ENCODE measurements around the gene FHIT. TPM values are rescaled to one million over a fixed set of nuclear protein-coding genes. Genes with fewer than 3 reads are reported as not detected.

Gene FHIT
- total and polyA plus RNA-seq, 10 of the 15 experiments (the other 5 are each of a cell fraction or from before 2014, with no cell fraction given) = 4.2 to 14.9 (median 9.4) TPM

DNA sequence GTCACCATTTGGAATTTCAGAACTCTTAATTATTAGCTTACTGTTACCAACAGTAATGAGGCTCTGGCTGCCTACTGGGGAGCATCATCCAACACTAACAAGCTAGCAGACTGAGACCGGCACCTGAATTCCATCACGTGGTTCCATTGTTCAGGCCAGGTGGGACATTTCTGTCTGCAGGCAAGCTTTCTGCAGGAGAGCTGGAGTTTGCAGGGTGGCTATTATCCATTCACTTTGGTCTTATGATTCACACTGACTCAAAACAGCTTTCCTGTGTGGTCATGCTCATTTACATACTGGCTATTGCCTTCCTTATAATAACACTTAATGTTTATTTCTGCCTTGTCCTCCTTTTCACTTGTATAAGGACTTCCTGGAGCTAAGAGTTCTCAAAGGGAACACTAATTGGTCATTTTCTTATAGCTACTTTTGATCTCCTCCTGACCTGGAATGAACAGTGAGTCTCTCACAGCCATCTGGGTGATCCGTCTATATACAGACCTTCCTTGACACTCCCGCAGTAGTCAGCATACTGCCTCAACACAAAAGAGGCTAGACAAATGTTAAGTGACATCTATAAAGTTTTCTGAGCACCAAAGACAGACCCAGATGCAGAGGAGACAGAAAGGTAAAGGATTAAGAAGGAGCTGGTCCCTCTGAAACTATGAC, 695.4 kb downstream of the FHIT start (continued):
- TF ChIP-seq ESRRA (IDR thresholded peaks at IDR 0.05; ENCODE audit: low read length) = no peak
- TF ChIP-seq MYB (IDR thresholded peaks at IDR 0.05; ENCODE audit: borderline replicate concordance, low read depth, low read length) = no peak
- TF ChIP-seq MYC (IDR thresholded peaks at IDR 0.05; ENCODE audit: insufficient read depth, insufficient read length, insufficient replicate concordance, low read length, severe bottlenecking) = no peak
- TF ChIP-seq, protein P1, sequence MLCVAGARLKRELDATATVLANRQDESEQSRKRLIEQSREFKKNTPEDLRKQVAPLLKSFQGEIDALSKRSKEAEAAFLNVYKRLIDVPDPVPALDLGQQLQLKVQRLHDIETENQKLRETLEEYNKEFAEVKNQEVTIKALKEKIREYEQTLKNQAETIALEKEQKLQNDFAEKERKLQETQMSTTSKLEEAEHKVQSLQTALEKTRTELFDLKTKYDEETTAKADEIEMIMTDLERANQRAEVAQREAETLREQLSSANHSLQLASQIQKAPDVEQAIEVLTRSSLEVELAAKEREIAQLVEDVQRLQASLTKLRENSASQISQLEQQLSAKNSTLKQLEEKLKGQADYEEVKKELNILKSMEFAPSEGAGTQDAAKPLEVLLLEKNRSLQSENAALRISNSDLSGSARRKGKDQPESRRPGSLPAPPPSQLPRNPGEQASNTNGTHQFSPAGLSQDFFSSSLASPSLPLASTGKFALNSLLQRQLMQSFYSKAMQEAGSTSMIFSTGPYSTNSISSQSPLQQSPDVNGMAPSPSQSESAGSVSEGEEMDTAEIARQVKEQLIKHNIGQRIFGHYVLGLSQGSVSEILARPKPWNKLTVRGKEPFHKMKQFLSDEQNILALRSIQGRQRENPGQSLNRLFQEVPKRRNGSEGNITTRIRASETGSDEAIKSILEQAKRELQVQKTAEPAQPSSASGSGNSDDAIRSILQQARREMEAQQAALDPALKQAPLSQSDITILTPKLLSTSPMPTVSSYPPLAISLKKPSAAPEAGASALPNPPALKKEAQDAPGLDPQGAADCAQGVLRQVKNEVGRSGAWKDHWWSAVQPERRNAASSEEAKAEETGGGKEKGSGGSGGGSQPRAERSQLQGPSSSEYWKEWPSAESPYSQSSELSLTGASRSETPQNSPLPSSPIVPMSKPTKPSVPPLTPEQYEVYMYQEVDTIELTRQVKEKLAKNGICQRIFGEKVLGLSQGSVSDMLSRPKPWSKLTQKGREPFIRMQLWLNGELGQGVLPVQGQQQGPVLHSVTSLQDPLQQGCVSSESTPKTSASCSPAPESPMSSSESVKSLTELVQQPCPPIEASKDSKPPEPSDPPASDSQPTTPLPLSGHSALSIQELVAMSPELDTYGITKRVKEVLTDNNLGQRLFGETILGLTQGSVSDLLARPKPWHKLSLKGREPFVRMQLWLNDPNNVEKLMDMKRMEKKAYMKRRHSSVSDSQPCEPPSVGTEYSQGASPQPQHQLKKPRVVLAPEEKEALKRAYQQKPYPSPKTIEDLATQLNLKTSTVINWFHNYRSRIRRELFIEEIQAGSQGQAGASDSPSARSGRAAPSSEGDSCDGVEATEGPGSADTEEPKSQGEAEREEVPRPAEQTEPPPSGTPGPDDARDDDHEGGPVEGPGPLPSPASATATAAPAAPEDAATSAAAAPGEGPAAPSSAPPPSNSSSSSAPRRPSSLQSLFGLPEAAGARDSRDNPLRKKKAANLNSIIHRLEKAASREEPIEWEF (IDR thresholded peaks at IDR 0.05; ENCODE audit: insufficient replicate concordance, low read depth, low read length) = no peak
- TF ChIP-seq IKZF1 (conservative IDR thresholded peaks at IDR 0.05) = peak; percentile 72
- 0 out of 2 replicates have a peak, but pooled peaks have one; percentile 14 for TF ChIP-seq CREB1 (IDR thresholded peaks at IDR 0.05; ENCODE audit: low read depth)
- TF ChIP-seq TBL1XR1 (IDR thresholded peaks at IDR 0.05; ENCODE audit: low read depth, low read length) = peak; percentile 81; the same call in 1 of the 2 replicates
- TF ChIP-seq RELB (IDR thresholded peaks at IDR 0.05; ENCODE audit: low read depth) = peak; percentile 59
- TF ChIP-seq NKRF (conservative IDR thresholded peaks at IDR 0.05) = no peak
- TF ChIP-seq DPF2 (IDR thresholded peaks at IDR 0.05) = peak; percentile 73
- TF ChIP-seq CBX3 (IDR thresholded peaks at IDR 0.05; ENCODE audit: borderline replicate concordance, low read depth) = no peak
- 0 out of 2 replicates have a peak, but pooled peaks have one; percentile 31 for TF ChIP-seq GATAD2B (conservative IDR thresholded peaks at IDR 0.05; ENCODE audit: low read depth)
- TF ChIP-seq FOS (IDR thresholded peaks at IDR 0.05; ENCODE audit: borderline replicate concordance, extremely low read depth, insufficient read length) = no peak
- TF ChIP-seq TCF12 (IDR thresholded peaks at IDR 0.05; ENCODE audit: low read depth, low read length) = peak; percentile 56
- TF ChIP-seq NR2C2 (IDR thresholded peaks at IDR 0.05; ENCODE audit: borderline replicate concordance, control insufficient read depth, insufficient read length, low read depth) = no peak
- no peak for TF ChIP-seq CBFB (IDR thresholded peaks at IDR 0.05; ENCODE audit: low read depth)
